Activated CD8-positive, alpha-beta memory T cell treated with anti-CD3 and anti-CD28 coated beads for 36 hours (primary cell): ENCODE data around the gene AEBP2. TPM values are rescaled to one million over a fixed set of nuclear protein-coding genes. Genes with fewer than 3 reads are reported as not detected.
"Not testable (repeated sequence)": the region's sequence is repeated elsewhere in the genome, so short reads cannot be mapped to it uniquely, and the experiment has no call there.

ENCODE experiments used
- CTCF ChIA-PET: fragments of 350-600 bp; sonication (Branson Sonifier 250); formaldehyde crosslinking; loops from one replicate; lab custom pipeline; 2021; ENCODE audit warnings: antibody characterized with exemption; lab: Charles Lee
- POLR2A ChIA-PET: fragments of 350-600 bp; sonication (Branson Sonifier 250); formaldehyde crosslinking; loops from one replicate; lab custom pipeline; 2021; ENCODE audit warnings: antibody characterized with exemption; lab: Charles Lee
- total RNA-seq, 2 experiments: library from RNA; stranded (reverse); gene quantifications; one replicate each; pipeline ENCODE4 v1.2.3, GENCODE V29; 2021

AEBP2 gene
- total RNA-seq, 2 experiments from 2014 or later = 67.4 to 68.8 TPM

- ChIA-PET CTCF (no interaction called here), POLR2A (no interaction called here)
Measured at GRCh38 chr12:19415563-19415962, 23.7 kb upstream of the AEBP2 start.

GRCh38 chr12:19419086-19419485, 20.2 kb upstream of the AEBP2 start:
- ChIA-PET POLR2A (no interaction called here), CTCF (no interaction called here)

- ChIA-PET POLR2A (interaction anchor here (0.7 kb wide), 1 partner anchor 19 kb away, joined by 8 read pairs; no protein-coding TSS in a partner anchor), CTCF (interaction anchor here (1.8 kb wide), 1 partner anchor 10 kb away, joined by 4 read pairs; no protein-coding TSS in a partner anchor)
Measured at GRCh38 chr12:19421503-19422282, 17.6 kb upstream of the AEBP2 start.

GRCh38 chr12:19423166-19423930, 15.9 kb upstream of the AEBP2 start:
- CTCF ChIA-PET = interaction anchor here (0.6 to 1.8 kb wide), 2 partner anchors 8 to 196 kb away, joined by 3 to 4 read pairs; no protein-coding TSS in a partner anchor
- POLR2A ChIA-PET = no interaction called here

GRCh38 chr12:19428246-19428645, 11.0 kb upstream of the AEBP2 start:
- POLR2A ChIA-PET = no interaction called here

GRCh38 chr12:19429491-19429890, 9.8 kb upstream of the AEBP2 start:
- CTCF ChIA-PET, POLR2A ChIA-PET: not testable (repeated sequence)

More at GRCh38 chr12:19428246-19428645, 11.0 kb upstream of the AEBP2 start:
- CTCF ChIA-PET = no interaction called here

GRCh38 chr12:19430988-19431387, 8.3 kb upstream of the AEBP2 start:
- ChIA-PET CTCF (interaction anchor here (1.1 kb wide), 1 partner anchor 9 kb away, joined by 4 read pairs; no protein-coding TSS in a partner anchor), POLR2A (interaction anchor here (1.3 kb wide), 1 partner anchor 121 kb away, joined by 4 read pairs; no protein-coding TSS in a partner anchor)

- POLR2A ChIA-PET = interaction anchor here (1.0 to 1.3 kb wide), 2 partner anchors 50 to 120 kb away, joined by 4 read pairs; no protein-coding TSS in a partner anchor
- CTCF ChIA-PET = interaction anchor here (1.1 kb wide), 1 partner anchor 10 kb away, joined by 4 read pairs; no protein-coding TSS in a partner anchor
Measured at GRCh38 chr12:19431407-19432308, 7.6 kb upstream of the AEBP2 start.

GRCh38 chr12:19432309-19433170, 6.8 kb upstream of the AEBP2 start:
- CTCF ChIA-PET = no interaction called here
- POLR2A ChIA-PET = interaction anchor here (1.0 to 1.3 kb wide), 2 partner anchors 50 to 120 kb away, joined by 4 read pairs; no protein-coding TSS in a partner anchor

- ChIA-PET CTCF (no interaction called here), POLR2A (no interaction called here)
Measured at GRCh38 chr12:19434538-19434937, 4.8 kb upstream of the AEBP2 start.

GRCh38 chr12:19435831-19436497, 3.3 kb upstream of the AEBP2 start:
- CTCF ChIA-PET = no interaction called here
- POLR2A ChIA-PET = no interaction called here

GRCh38 chr12:19436931-19437330, 2.4 kb upstream of the AEBP2 start:
- POLR2A ChIA-PET = no interaction called here
- CTCF ChIA-PET = no interaction called here

- ChIA-PET CTCF (no interaction called here), POLR2A (no interaction called here)
Measured at GRCh38 chr12:19437996-19438395, 1.3 kb upstream of the AEBP2 start.

- ChIA-PET CTCF (no interaction called here), POLR2A (interaction anchor here (0.5 to 0.6 kb wide), 2 partner anchors 19 to 56 kb away, joined by 7 to 8 read pairs; no protein-coding TSS in a partner anchor)
Measured at GRCh38 chr12:19440019-19440858, 947 bp downstream of the AEBP2 start.

- ChIA-PET POLR2A (interaction anchor here (0.5 kb wide), 1 partner anchor 57 kb away, joined by 7 read pairs; no protein-coding TSS in a partner anchor), CTCF (no interaction called here)
Measured at GRCh38 chr12:19440916-19441315, 1.6 kb downstream of the AEBP2 start.

GRCh38 chr12:19443585-19443984, 4.3 kb downstream of the AEBP2 start:
- POLR2A ChIA-PET = no interaction called here
- CTCF ChIA-PET = no interaction called here

- POLR2A ChIA-PET = no interaction called here
- CTCF ChIA-PET = no interaction called here
Measured at GRCh38 chr12:19444097-19444496, 4.8 kb downstream of the AEBP2 start.
